Neural progenitor cell (in vitro differentiated cells): ENCODE data around the gene RCOR1.

Experiments
- CTCF ChIP-seq: fragments of 200-600 bp; sonication (generic); IDR thresholded peaks from 2 replicates; pipeline ENCODE4 v1.5.1; 2017; ENCODE audit warnings: antibody characterized with exemption, mild to moderate bottlenecking
- EZH2 ChIP-seq: fragments of 200-600 bp; sonication (generic); IDR thresholded peaks from 2 replicates; pipeline ENCODE4 v1.6.1; 2017; ENCODE audit warnings: antibody characterized with exemption, mild to moderate bottlenecking, moderate library complexity
- EZH2phosphoT487 ChIP-seq: fragments of 200-600 bp; sonication (generic); IDR thresholded peaks from 2 replicates; pipeline ENCODE4 v1.6.1; 2017; ENCODE audit warnings: antibody characterized with exemption

- TF ChIP-seq CTCF, result no peak
- no peak for TF ChIP-seq EZH2
- no peak for TF ChIP-seq EZH2phosphoT487
These were observed 130.2 kb downstream of the RCOR1 start for GRCh38 chr14:102722646-102723045.
